HepG2 (cell line): ENCODE results near the gene PPM1F. TPM values are rescaled to one million over a fixed set of nuclear protein-coding genes. Genes with fewer than 3 reads are reported as not detected.

Experiments
- KLF12 ChIP-seq: sonication (generic); formaldehyde crosslinking; IDR thresholded peaks from 2 replicates; pipeline ENCODE4 v1.4.0; 2020; ENCODE audit warnings: missing genetic modification reagents, borderline replicate concordance
- MAF1 ChIP-seq: sonication (generic); formaldehyde crosslinking; IDR thresholded peaks from 2 replicates; pipeline ENCODE4 v1.5.0; 2020; ENCODE audit warnings: missing genetic modification reagents, borderline replicate concordance
- NR1H2 ChIP-seq: sonication (generic); formaldehyde crosslinking; IDR thresholded peaks from 2 replicates; pipeline ENCODE4 v1.8.1; 2022; ENCODE audit warnings: low read depth, missing genetic modification reagents, borderline replicate concordance
- PHB2 ChIP-seq: fragments of 450-650 bp; IDR thresholded peaks from 2 replicates; pipeline ENCODE4 v1.6.1; 2018; ENCODE audit not compliant: partially characterized antibody
- RXRA ChIP-seq: sonication (generic); formaldehyde crosslinking; IDR thresholded peaks from 2 replicates; pipeline ENCODE4 v1.5.1; 2020; ENCODE audit warnings: missing genetic modification reagents
- YEATS2 ChIP-seq: sonication (generic); formaldehyde crosslinking; IDR thresholded peaks from 2 replicates; pipeline ENCODE4 v1.4.0; 2020; ENCODE audit warnings: missing genetic modification reagents, borderline replicate concordance
- ZIK1 ChIP-seq: sonication (generic); formaldehyde crosslinking; IDR thresholded peaks from 2 replicates; pipeline ENCODE4 v1.5.0; 2020; ENCODE audit warnings: mild to moderate bottlenecking, low read depth, missing genetic modification reagents, borderline replicate concordance
- ZNF263 ChIP-seq: sonication (generic); formaldehyde crosslinking; IDR thresholded peaks from 2 replicates; pipeline ENCODE4 v1.4.0; 2020; ENCODE audit warnings: missing genetic modification reagents
- ZNF331 ChIP-seq: sonication (generic); formaldehyde crosslinking; IDR thresholded peaks from 2 replicates; pipeline ENCODE4 v1.4.0; 2020; ENCODE audit warnings: missing genetic modification reagents
- ZNF672 ChIP-seq: sonication (generic); formaldehyde crosslinking; IDR thresholded peaks from 2 replicates; pipeline ENCODE4 v1.8.1; 2022; ENCODE audit warnings: missing genetic modification reagents
- ZNF773 ChIP-seq: sonication (generic); formaldehyde crosslinking; IDR thresholded peaks from 2 replicates; pipeline ENCODE4 v1.4.0; 2020; ENCODE audit warnings: missing genetic modification reagents, borderline replicate concordance
- polyA plus RNA-seq, 8 experiments: library from polyadenylated mRNA; depleted of rRNA in 3 of 8; stranded (reverse) in 7 of 8; unstranded in 1 of 8; fragments of >200 nt; fragmentation: Illumina TruSeq in 4 of 8; extraction: Trizol in 4 of 8; gene quantifications; 2 replicates each; pipeline versions ENCODE4 v1.2.1 to v1.2.3, GENCODE V29; 2011 to 2016; ENCODE audit warnings: low read depth in 4 of 8, missing spikeins in 1 of 8, mixed read lengths in 1 of 8; ENCODE audit not compliant: insufficient read depth in 1 of 8
- total RNA-seq, 5 experiments: library from RNA; depleted of rRNA; stranded (reverse); fragments of >200 nt; fragmentation: Illumina TruSeq; extraction: Trizol; gene quantifications; 2 replicates each; pipeline ENCODE4 v1.2.3, GENCODE V29; 2016; ENCODE audit warnings: low read depth in 1 of 5
- TF ChIP-seq, protein P1 (sequence below): sonication (generic); formaldehyde crosslinking; IDR thresholded peaks from one replicate; pipeline ENCODE4 v1.5.1; 2020; ENCODE audit warnings: mild to moderate bottlenecking, missing genetic modification reagents; ENCODE audit errors: not compliant biosample characterization
- TF ChIP-seq, protein P2 (sequence below): sonication (generic); formaldehyde crosslinking; IDR thresholded peaks from 2 replicates; pipeline ENCODE4 v1.8.1; 2022; ENCODE audit warnings: low read depth, mild to moderate bottlenecking, missing genetic modification reagents
- TF ChIP-seq, protein P3 (sequence below): sonication (generic); formaldehyde crosslinking; IDR thresholded peaks from 2 replicates; pipeline ENCODE4 v1.4.0; 2020; ENCODE audit warnings: mild to moderate bottlenecking, missing genetic modification reagents

PPM1F gene
- total and polyA plus RNA-seq, 2 of the 13 experiments (the other 11 are each of a cell fraction or from before 2014, with no cell fraction given) = 11.0 to 19.6 TPM

- TF ChIP-seq, protein P1, sequence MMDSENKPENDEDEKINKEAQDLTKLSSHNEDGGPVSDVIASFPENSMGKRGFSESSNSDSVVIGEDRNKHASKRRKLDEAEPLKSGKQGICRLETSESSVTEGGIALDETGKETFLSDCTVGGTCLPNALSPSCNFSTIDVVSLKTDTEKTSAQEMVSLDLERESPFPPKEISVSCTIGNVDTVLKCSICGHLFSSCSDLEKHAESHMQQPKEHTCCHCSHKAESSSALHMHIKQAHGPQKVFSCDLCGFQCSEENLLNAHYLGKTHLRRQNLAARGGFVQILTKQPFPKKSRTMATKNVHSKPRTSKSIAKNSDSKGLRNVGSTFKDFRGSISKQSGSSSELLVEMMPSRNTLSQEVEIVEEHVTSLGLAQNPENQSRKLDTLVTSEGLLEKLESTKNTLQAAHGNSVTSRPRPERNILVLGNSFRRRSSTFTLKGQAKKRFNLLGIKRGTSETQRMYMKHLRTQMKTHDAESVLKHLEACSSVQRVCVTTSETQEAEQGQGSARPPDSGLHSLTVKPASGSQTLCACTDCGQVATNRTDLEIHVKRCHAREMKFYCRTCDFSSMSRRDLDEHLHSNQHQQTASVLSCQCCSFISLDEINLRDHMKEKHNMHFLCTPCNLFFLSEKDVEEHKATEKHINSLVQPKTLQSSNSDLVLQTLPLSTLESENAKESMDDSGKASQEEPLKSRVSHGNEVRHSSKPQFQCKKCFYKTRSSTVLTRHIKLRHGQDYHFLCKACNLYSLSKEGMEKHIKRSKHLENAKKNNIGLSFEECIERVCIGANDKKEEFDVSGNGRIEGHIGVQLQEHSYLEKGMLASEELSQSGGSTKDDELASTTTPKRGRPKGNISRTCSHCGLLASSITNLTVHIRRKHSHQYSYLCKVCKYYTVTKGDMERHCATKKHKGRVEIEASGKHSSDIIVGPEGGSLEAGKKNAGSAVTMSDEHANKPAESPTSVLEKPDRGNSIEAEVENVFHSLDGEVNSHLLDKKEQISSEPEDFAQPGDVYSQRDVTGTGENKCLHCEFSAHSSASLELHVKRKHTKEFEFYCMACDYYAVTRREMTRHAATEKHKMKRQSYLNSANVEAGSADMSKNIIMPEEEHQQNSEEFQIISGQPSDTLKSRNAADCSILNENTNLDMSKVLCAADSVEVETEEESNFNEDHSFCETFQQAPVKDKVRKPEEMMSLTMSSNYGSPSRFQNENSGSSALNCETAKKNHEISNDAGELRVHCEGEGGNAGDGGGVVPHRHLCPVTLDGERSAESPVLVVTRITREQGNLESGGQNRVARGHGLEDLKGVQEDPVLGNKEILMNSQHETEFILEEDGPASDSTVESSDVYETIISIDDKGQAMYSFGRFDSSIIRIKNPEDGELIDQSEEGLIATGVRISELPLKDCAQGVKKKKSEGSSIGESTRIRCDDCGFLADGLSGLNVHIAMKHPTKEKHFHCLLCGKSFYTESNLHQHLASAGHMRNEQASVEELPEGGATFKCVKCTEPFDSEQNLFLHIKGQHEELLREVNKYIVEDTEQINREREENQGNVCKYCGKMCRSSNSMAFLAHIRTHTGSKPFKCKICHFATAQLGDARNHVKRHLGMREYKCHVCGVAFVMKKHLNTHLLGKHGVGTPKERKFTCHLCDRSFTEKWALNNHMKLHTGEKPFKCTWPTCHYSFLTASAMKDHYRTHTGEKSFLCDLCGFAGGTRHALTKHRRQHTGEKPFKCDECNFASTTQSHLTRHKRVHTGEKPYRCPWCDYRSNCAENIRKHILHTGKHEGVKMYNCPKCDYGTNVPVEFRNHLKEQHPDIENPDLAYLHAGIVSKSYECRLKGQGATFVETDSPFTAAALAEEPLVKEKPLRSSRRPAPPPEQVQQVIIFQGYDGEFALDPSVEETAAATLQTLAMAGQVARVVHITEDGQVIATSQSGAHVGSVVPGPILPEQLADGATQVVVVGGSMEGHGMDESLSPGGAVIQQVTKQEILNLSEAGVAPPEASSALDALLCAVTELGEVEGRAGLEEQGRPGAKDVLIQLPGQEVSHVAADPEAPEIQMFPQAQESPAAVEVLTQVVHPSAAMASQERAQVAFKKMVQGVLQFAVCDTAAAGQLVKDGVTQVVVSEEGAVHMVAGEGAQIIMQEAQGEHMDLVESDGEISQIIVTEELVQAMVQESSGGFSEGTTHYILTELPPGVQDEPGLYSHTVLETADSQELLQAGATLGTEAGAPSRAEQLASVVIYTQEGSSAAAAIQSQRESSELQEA (CRISPR knock-in tag) = no peak
- peak; percentile 59; the same call in 1 of the 2 replicates for TF ChIP-seq ZIK1
- TF ChIP-seq ZNF263 (CRISPR knock-in tag) = no peak; the same call in 1 of the 2 replicates
- TF ChIP-seq NR1H2 = no peak
- TF ChIP-seq RXRA (CRISPR knock-in tag) = no peak; the same call in 1 of the 2 replicates
- peak; percentile 55; the same call in 1 of the 2 replicates for TF ChIP-seq ZNF672
- peak; percentile 75; the same call in 1 of the 2 replicates for TF ChIP-seq YEATS2 (CRISPR knock-in tag)
- TF ChIP-seq, protein P2, sequence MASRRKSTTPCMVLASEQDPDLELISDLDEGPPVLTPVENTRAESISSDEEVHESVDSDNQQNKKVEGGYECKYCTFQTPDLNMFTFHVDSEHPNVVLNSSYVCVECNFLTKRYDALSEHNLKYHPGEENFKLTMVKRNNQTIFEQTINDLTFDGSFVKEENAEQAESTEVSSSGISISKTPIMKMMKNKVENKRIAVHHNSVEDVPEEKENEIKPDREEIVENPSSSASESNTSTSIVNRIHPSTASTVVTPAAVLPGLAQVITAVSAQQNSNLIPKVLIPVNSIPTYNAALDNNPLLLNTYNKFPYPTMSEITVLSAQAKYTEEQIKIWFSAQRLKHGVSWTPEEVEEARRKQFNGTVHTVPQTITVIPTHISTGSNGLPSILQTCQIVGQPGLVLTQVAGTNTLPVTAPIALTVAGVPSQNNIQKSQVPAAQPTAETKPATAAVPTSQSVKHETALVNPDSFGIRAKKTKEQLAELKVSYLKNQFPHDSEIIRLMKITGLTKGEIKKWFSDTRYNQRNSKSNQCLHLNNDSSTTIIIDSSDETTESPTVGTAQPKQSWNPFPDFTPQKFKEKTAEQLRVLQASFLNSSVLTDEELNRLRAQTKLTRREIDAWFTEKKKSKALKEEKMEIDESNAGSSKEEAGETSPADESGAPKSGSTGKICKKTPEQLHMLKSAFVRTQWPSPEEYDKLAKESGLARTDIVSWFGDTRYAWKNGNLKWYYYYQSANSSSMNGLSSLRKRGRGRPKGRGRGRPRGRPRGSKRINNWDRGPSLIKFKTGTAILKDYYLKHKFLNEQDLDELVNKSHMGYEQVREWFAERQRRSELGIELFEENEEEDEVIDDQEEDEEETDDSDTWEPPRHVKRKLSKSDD (CRISPR knock-in tag) = peak; percentile 80; the same call in 1 of the 2 replicates
- TF ChIP-seq, protein P3, sequence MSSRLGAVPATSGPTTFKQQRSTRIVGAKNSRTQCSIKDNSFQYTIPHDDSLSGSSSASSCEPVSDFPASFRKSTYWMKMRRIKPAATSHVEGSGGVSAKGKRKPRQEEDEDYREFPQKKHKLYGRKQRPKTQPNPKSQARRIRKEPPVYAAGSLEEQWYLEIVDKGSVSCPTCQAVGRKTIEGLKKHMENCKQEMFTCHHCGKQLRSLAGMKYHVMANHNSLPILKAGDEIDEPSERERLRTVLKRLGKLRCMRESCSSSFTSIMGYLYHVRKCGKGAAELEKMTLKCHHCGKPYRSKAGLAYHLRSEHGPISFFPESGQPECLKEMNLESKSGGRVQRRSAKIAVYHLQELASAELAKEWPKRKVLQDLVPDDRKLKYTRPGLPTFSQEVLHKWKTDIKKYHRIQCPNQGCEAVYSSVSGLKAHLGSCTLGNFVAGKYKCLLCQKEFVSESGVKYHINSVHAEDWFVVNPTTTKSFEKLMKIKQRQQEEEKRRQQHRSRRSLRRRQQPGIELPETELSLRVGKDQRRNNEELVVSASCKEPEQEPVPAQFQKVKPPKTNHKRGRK = no peak
- TF ChIP-seq PHB2 = no peak
- peak; percentile 79; the same call in 1 of the 2 replicates for TF ChIP-seq ZNF331 (CRISPR knock-in tag)
- peak; percentile 71; the same call in 1 of the 2 replicates for TF ChIP-seq KLF12 (CRISPR knock-in tag)
- no peak for TF ChIP-seq ZNF773 (CRISPR knock-in tag)
- TF ChIP-seq MAF1 (CRISPR knock-in tag) = no peak
These were observed 14.4 kb downstream of the PPM1F start (continued) for GRCh38 chr22:21938071-21938822.
